Osteoblast (primary cell): Measurements from ENCODE around the gene AQR. TPM values are rescaled to one million over a fixed set of nuclear protein-coding genes. Genes with fewer than 3 reads are reported as not detected.

ENCODE experiments used
- DNase-seq: peaks from one replicate; pipeline ENCODE4 v3.0.0; 2011; ENCODE audit warnings: low spot score, mixed read lengths; ENCODE audit not compliant: insufficient read length; ENCODE audit errors: missing footprints
- H2AFZ ChIP-seq: 2 replicates; pipeline ENCODE4 v1.6.0; 2011; ENCODE audit warnings: mild to moderate bottlenecking, low read length
- H3K27ac ChIP-seq: 2 replicates; pipeline ENCODE4 v1.5.1; 2011; ENCODE audit warnings: mild to moderate bottlenecking, low read depth, low read length, moderate library complexity
- H3K27me3 ChIP-seq: 2 replicates; pipeline ENCODE4 v1.6.0; 2012; ENCODE audit warnings: mild to moderate bottlenecking, control low read depth, inconsistent platforms, low read length, moderate library complexity; ENCODE audit not compliant: insufficient read depth
- H3K36me3 ChIP-seq: 2 replicates; pipeline ENCODE4 v1.5.1; 2011; ENCODE audit warnings: mild to moderate bottlenecking, low read length, control low read depth, moderate library complexity; ENCODE audit not compliant: insufficient read depth
- H3K4me1 ChIP-seq: 2 replicates; pipeline ENCODE4 v1.5.1; 2011; ENCODE audit warnings: mild to moderate bottlenecking, low read length, control low read depth, moderate library complexity; ENCODE audit not compliant: insufficient read depth
- H3K4me2 ChIP-seq: 2 replicates; pipeline ENCODE4 v1.6.0; 2011; ENCODE audit warnings: mild to moderate bottlenecking, low read length; ENCODE audit not compliant: insufficient read depth
- H3K4me3 ChIP-seq: fragments of 200-600 bp; sonication (generic); 3 replicates; pipeline ENCODE4 v1.5.1; 2012; ENCODE audit warnings: mild to moderate bottlenecking, low read length, inconsistent platforms; ENCODE audit not compliant: insufficient read depth
- H3K79me2 ChIP-seq: 2 replicates; pipeline ENCODE4 v1.6.0; 2012; ENCODE audit warnings: mild to moderate bottlenecking, low read length, control low read depth, inconsistent platforms; ENCODE audit not compliant: insufficient read depth
- H3K9me3 ChIP-seq: 2 replicates; pipeline ENCODE4 v1.5.1; 2011; ENCODE audit warnings: low read depth, low read length, control low read depth
- H4K20me1 ChIP-seq: 2 replicates; pipeline ENCODE4 v1.6.0; 2012; ENCODE audit warnings: mild to moderate bottlenecking, low read length, control low read depth; ENCODE audit not compliant: insufficient read depth
- CTCF ChIP-seq: IDR thresholded peaks from 2 replicates; pipeline ENCODE4 v1.5.1; 2011; ENCODE audit warnings: mild to moderate bottlenecking, low read depth, low read length, moderate library complexity; ENCODE audit errors: extremely low read depth
- total RNA-seq: library from RNA; depleted of rRNA; stranded (reverse); fragments of >200 nt; gene quantifications from 2 replicates; pipeline ENCODE4 v1.2.3, GENCODE V29; 2012

AQR gene
- total RNA-seq, 1 donor = 24.6 TPM

- Histone ChIP-seq H4K20me1 (peaks cover under 1% of the 10 kb centered on the region), H2AFZ (no peak overlapping the region), H3K9me3 (no peaks in the 10 kb centered on the region), H3K27me3 (no peaks in the 10 kb centered on the region), H3K36me3 (peaks cover 3% of the 10 kb centered on the region), H3K4me1 (peaks cover 4% of the 10 kb centered on the region), H3K79me2 (no peaks in the 10 kb centered on the region), H3K4me2 (no peak overlapping the region), H3K4me3 (no peak overlapping the region), H3K27ac (no peak overlapping the region)
- no peak for DNase-seq
- no peak for TF ChIP-seq CTCF
Observed at GRCh38 chr15:34850121-34850520, 119.4 kb downstream of the AQR start.

GRCh38 chr15:34849364-34849959, 120.1 kb downstream of the AQR start:
- H3K4me3 ChIP-seq = no peak overlapping the region
- TF ChIP-seq CTCF = no peak

DNA sequence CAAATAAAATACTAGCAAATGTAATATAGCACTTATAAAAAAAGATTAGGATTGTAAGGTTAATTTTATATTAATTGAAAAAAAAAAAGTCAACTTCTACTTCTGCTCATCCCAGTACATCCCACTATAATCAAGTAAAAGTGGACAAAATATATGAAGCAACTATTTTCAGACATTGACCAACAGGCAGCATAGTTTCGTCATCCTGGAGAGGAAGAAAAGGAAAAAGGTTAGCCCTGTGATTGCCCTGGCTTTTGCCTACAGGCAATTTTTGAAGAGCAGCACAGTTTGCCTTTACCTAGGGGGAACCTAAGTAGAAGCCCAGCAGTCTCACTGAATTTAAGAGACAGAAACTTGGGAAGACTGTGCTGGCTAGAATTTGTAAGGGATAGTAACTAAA, 121.9 kb downstream of the AQR start:
- no peaks in the 10 kb centered on the region for H3K79me2 ChIP-seq
- DNase-seq = no peak
- no peak for TF ChIP-seq CTCF
- H3K36me3 ChIP-seq = no peaks in the 10 kb centered on the region
- no peak overlapping the region for H2AFZ ChIP-seq
- H4K20me1 ChIP-seq = no peaks in the 10 kb centered on the region
- no peak overlapping the region for H3K4me3 ChIP-seq
- no peaks in the 10 kb centered on the region for H3K9me3 ChIP-seq
- H3K4me2 ChIP-seq = no peak overlapping the region
- H3K4me1 ChIP-seq = no peaks in the 10 kb centered on the region
- no peak overlapping the region for H3K27ac ChIP-seq
- no peaks in the 10 kb centered on the region for H3K27me3 ChIP-seq

More at GRCh38 chr15:34849364-34849959, 120.1 kb downstream of the AQR start:
- DNase-seq = no peak
- no peaks in the 10 kb centered on the region for H3K36me3 ChIP-seq
- no peak overlapping the region for H3K4me2 ChIP-seq
- no peaks in the 10 kb centered on the region for H4K20me1 ChIP-seq
- H2AFZ ChIP-seq = no peak overlapping the region
- no peaks in the 10 kb centered on the region for H3K27me3 ChIP-seq
- peaks cover 3% of the 10 kb centered on the region for H3K4me1 ChIP-seq
- no peaks in the 10 kb centered on the region for H3K9me3 ChIP-seq
- no peak overlapping the region for H3K27ac ChIP-seq
- no peaks in the 10 kb centered on the region for H3K79me2 ChIP-seq

- Histone ChIP-seq H3K79me2 (no peaks in the 10 kb centered on the region), H3K9me3 (no peaks in the 10 kb centered on the region), H3K36me3 (no peaks in the 10 kb centered on the region), H3K4me3 (no peak overlapping the region), H3K27ac (no peak overlapping the region), H4K20me1 (no peaks in the 10 kb centered on the region), H3K4me2 (no peak overlapping the region), H2AFZ (no peak overlapping the region), H3K4me1 (peaks cover 10% of the 10 kb centered on the region), H3K27me3 (no peaks in the 10 kb centered on the region)
- no peak for TF ChIP-seq CTCF
- no peak for DNase-seq
Observed at GRCh38 chr15:34841262-34841725, 128.2 kb downstream of the AQR start.
